SU-DHL-6 (cell line): ENCODE measurements around the gene LAMA1.

ENCODE experiments used
- H2AFZ ChIP-seq: fragments of 200-600 bp; sonication (generic); 2 replicates; pipeline ENCODE4 v1.6.1; 2014; ENCODE audit warnings: low read depth, mild to moderate bottlenecking, moderate library complexity, mixed read lengths, antibody characterized with exemption, low read length; ENCODE audit not compliant: severe bottlenecking
- H3F3A ChIP-seq: fragments of 200-600 bp; shearing (Covaris generic); 2 replicates; pipeline ENCODE4 v1.6.0; 2016; ENCODE audit warnings: antibody characterized with exemption, mild to moderate bottlenecking; ENCODE audit not compliant: insufficient read depth
- H3K27ac ChIP-seq: fragments of 200-600 bp; sonication (generic); 2 replicates; pipeline ENCODE4 v1.5.1; 2016; ENCODE audit warnings: low read depth, mild to moderate bottlenecking, low read length, moderate library complexity, mixed read lengths
- H3K27me3 ChIP-seq: fragments of 200-600 bp; sonication (generic), shearing (Covaris generic); 2 replicates; pipeline ENCODE4 v1.6.0; 2014; ENCODE audit warnings: mild to moderate bottlenecking, low read length
- H3K36me3 ChIP-seq: fragments of 200-600 bp; sonication (generic); 2 replicates; pipeline ENCODE4 v1.6.1; 2014; ENCODE audit warnings: mild to moderate bottlenecking, low read length, mixed read lengths
- H3K4me2 ChIP-seq: fragments of 300-600, 200-600 bp; shearing (Covaris generic), sonication (generic); 2 replicates; pipeline ENCODE4 v1.6.0; 2014; ENCODE audit warnings: low read length, low read depth, mild to moderate bottlenecking; ENCODE audit not compliant: poor library complexity, severe bottlenecking
- H3K4me3 ChIP-seq: fragments of 200-600 bp; sonication (generic); 2 replicates; pipeline ENCODE4 v1.5.1; 2014; ENCODE audit warnings: antibody characterized with exemption, low read length, mild to moderate bottlenecking, mixed read lengths; ENCODE audit not compliant: insufficient read depth, poor library complexity, severe bottlenecking
- H3K79me2 ChIP-seq: fragments of 200-600 bp; sonication (generic); 2 replicates; pipeline ENCODE4 v1.6.1; 2014; ENCODE audit warnings: mild to moderate bottlenecking, low read length, moderate library complexity; ENCODE audit not compliant: insufficient read depth
- H3K9ac ChIP-seq: fragments of 200-600 bp; sonication (generic); 2 replicates; pipeline ENCODE4 v1.7.0; 2014; ENCODE audit warnings: mild to moderate bottlenecking, low read length
- H3K9me2 ChIP-seq: fragments of 200-600 bp; sonication (generic); replicated peaks from 2 replicates; pipeline ENCODE4 v1.6.1; 2014; ENCODE audit warnings: low read length; ENCODE audit not compliant: insufficient read depth
- H3K9me3 ChIP-seq: fragments of 200-600 bp; sonication (generic); 2 replicates; pipeline ENCODE4 v1.6.1; 2014; ENCODE audit warnings: low read length, mixed read lengths; ENCODE audit not compliant: insufficient read depth
- H4K20me1 ChIP-seq: fragments of 200-600 bp; sonication (generic); 2 replicates; pipeline ENCODE4 v1.6.1; 2014; ENCODE audit warnings: low read depth, mild to moderate bottlenecking, antibody characterized with exemption, low read length, moderate library complexity, mixed read lengths
- EZH2phosphoT487 ChIP-seq: fragments of 200-600 bp; sonication (generic), shearing (Covaris generic); conservative IDR thresholded peaks from 2 replicates; pipeline ENCODE4 v1.6.1; 2018; ENCODE audit warnings: mild to moderate bottlenecking, antibody characterized with exemption, low read length, moderate library complexity, mixed read lengths
- TF ChIP-seq, protein P1 (sequence below): fragments of 200-600 bp; sonication (generic); IDR thresholded peaks from one replicate; pipeline ENCODE4 v1.5.1; 2017; ENCODE audit warnings: antibody characterized with exemption, mild to moderate bottlenecking, low read length, moderate library complexity; ENCODE audit not compliant: insufficient read depth, poor library complexity, severe bottlenecking

Gene LAMA1

DNA sequence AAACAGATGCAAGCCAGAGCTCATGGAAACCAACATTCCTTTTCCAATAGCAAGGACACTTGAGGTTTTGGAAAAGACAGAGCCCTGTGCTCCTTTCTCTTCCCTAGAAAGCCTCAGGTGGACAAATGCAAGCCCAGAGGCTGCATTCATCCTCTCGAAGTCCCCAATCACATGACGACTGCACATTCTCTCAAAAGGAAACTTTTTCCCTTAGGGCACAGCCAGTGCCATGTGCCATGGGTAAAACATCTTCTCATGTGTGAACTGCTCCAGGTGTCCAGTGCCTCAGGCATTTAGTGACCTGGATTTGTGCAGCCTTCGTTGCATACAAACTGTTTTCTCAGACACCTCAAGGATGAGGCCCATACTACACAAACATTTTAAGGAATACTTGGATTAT, 140.7 kb downstream of the LAMA1 start:
- TF ChIP-seq, protein P1, sequence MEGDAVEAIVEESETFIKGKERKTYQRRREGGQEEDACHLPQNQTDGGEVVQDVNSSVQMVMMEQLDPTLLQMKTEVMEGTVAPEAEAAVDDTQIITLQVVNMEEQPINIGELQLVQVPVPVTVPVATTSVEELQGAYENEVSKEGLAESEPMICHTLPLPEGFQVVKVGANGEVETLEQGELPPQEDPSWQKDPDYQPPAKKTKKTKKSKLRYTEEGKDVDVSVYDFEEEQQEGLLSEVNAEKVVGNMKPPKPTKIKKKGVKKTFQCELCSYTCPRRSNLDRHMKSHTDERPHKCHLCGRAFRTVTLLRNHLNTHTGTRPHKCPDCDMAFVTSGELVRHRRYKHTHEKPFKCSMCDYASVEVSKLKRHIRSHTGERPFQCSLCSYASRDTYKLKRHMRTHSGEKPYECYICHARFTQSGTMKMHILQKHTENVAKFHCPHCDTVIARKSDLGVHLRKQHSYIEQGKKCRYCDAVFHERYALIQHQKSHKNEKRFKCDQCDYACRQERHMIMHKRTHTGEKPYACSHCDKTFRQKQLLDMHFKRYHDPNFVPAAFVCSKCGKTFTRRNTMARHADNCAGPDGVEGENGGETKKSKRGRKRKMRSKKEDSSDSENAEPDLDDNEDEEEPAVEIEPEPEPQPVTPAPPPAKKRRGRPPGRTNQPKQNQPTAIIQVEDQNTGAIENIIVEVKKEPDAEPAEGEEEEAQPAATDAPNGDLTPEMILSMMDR = no peak
- TF ChIP-seq EZH2phosphoT487 = no peak
- no peaks in the 10 kb centered on the region for H4K20me1 ChIP-seq
- H3K9ac ChIP-seq = no peak overlapping the region
- H3K27ac ChIP-seq = no peak overlapping the region
- no peaks in the 10 kb centered on the region for H3K27me3 ChIP-seq
- H3K4me3 ChIP-seq = no peak overlapping the region
- no peak overlapping the region for H3K4me2 ChIP-seq
- no peak overlapping the region for H2AFZ ChIP-seq
- no peaks in the 10 kb centered on the region for H3F3A ChIP-seq
- no peaks in the 10 kb centered on the region for H3K79me2 ChIP-seq
- H3K9me2 ChIP-seq = no peaks in the 10 kb centered on the region
- no peaks in the 10 kb centered on the region for H3K9me3 ChIP-seq
- no peaks in the 10 kb centered on the region for H3K36me3 ChIP-seq

GRCh38 chr18:6975084-6975483, 142.5 kb downstream of the LAMA1 start:
- Histone ChIP-seq H3K27ac (no peak overlapping the region), H4K20me1 (no peaks in the 10 kb centered on the region), H3K9me2 (no peaks in the 10 kb centered on the region), H3K9ac (no peak overlapping the region), H3K9me3 (no peaks in the 10 kb centered on the region), H3K4me2 (no peak overlapping the region), H2AFZ (no peak overlapping the region), H3K27me3 (no peaks in the 10 kb centered on the region), H3K36me3 (no peaks in the 10 kb centered on the region), H3F3A (no peaks in the 10 kb centered on the region), H3K79me2 (no peaks in the 10 kb centered on the region), H3K4me3 (no peak overlapping the region)
- TF ChIP-seq, protein P1 = no peak
- TF ChIP-seq EZH2phosphoT487 = no peak

DNA sequence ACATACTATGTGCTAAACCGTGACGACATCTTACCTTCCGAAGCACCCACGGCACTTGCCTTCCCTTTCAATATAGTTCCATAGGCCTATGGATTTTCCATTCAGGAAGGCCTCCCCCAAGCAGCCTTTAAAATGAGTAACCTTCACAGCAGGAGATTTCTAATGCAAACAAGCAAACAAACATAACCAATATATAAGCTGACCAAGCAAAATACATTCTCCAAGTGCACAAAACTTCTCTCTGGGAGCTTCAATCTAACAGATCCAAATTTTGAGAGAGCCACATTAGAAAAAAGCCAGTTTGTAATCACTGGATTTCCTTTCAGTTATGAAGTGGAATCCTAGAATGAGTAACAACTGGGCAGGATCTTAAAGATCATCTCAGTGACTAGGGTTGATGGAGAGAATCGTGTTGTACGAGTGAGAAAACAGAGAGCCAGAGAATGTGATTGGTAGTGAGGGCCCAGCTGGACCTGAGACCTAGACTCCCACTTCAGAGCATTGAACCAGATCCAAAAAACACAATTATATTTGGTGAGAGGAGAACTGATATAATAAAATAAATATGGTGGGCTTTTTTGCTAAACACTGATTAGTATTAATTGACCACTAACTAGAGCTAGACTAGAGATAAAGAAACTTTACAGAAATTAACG, 145.6 kb downstream of the LAMA1 start:
- no peaks in the 10 kb centered on the region for H3F3A ChIP-seq
- no peak overlapping the region for H3K4me3 ChIP-seq
- no peaks in the 10 kb centered on the region for H3K9me2 ChIP-seq
- H3K36me3 ChIP-seq = no peaks in the 10 kb centered on the region
- H3K4me2 ChIP-seq = no peak overlapping the region
- no peaks in the 10 kb centered on the region for H3K79me2 ChIP-seq
- no peak overlapping the region for H3K27ac ChIP-seq
- no peak overlapping the region for H2AFZ ChIP-seq
- no peak for TF ChIP-seq EZH2phosphoT487
- TF ChIP-seq, protein P1 = no peak
- H4K20me1 ChIP-seq = no peaks in the 10 kb centered on the region
- H3K27me3 ChIP-seq = no peaks in the 10 kb centered on the region
- no peaks in the 10 kb centered on the region for H3K9me3 ChIP-seq
- no peak overlapping the region for H3K9ac ChIP-seq
